Fibroblast of upper back skin (primary cell): ENCODE measurements around the gene STK39.
"Not testable (repeated sequence)": the region's sequence is repeated elsewhere in the genome, so short reads cannot be mapped to it uniquely, and the experiment has no call there.

Experiments used
- DNase-seq: peaks from one replicate; pipeline ENCODE4 v3.0.0-alpha.2; 2013

Gene STK39

DNA sequence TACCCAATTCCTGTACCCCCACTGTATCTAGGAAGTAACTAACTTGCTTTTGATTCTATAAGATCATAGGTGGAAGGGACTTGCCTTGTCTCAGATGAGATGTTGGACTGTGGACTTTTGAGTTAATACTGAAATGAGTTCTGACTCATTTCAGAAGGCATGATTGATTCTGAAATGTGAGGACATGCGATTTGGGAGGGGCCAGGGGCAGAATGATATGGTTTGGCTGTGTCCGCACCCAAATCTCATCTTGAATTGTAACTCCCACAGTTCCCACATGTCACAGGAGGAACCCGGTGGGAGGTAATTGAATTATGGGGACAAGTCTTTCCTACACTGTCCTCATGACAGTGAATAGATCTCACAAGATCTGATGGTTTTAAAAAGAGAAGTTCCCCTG lies 165.9 kb downstream of the STK39 start:
- DNase-seq, result not testable (repeated sequence)

GRCh38 chr2:168079236-168079635 lies 168.2 kb downstream of the STK39 start:
- no peak for DNase-seq

GRCh38 chr2:168076731-168077130 lies 170.7 kb downstream of the STK39 start:
- DNase-seq, result no peak

GRCh38 chr2:168075446-168075845 lies 171.9 kb downstream of the STK39 start:
- DNase-seq, result no peak

DNA sequence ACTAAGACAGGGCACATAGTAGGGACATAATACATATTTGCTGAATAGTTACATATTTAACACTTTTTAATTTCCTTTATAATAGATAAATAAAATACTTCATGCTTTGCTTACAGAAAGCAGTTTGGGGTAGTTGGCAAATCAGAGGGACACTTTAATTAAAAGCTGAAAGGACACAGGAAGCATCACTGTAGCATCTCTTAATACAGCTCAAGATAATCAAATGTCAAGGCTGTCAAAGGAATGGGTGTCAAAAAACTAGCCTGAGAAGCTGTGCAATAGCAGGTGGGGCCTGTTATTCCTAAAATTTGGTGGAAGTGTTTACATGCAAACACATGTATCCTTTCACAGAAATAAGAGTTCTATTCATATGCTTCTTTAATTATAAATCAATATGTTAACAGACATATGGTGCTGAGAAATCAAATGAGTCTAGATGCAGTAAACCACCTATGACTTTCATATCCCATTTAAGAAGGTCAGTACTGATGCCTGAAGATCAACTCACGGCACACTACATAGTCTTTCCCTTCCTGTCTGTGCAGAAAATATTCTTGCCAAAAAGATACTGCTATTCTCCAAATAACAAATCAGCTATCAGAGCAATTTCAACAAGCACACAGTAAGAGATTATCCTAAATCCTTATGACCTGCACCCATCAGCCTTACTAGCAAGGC lies 174.6 kb downstream of the STK39 start:
- no peak for DNase-seq

- DNase-seq, result no peak
These were observed 183.1 kb downstream of the STK39 start for GRCh38 chr2:168064011-168064998.

- no peak for DNase-seq
These were observed 184.5 kb downstream of the STK39 start for GRCh38 chr2:168062936-168063335.

DNA sequence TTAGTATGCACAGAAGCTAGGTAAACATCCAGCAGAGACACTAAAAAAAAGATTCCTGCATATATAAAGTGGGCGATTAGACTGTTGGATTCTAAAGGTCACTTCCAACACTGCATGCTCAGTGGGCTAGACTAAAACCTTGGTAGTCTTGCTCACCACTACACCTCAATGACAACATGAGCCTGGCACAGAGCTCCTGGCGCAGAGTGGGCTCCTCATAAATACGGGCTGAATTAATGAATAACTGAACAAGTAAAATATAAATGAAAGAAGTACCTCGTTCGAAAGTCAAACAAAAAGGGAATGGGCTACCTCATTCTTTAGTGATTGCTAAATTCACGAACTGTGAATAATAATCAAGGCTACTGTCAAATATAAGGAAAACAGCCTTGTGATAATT lies 185.3 kb downstream of the STK39 start:
- no peak for DNase-seq

- peak; percentile 44 for DNase-seq
These were observed 186.2 kb downstream of the STK39 start for GRCh38 chr2:168060986-168061750.

GRCh38 chr2:168059758-168060157 lies 187.6 kb downstream of the STK39 start:
- DNase-seq, result no peak

DNA sequence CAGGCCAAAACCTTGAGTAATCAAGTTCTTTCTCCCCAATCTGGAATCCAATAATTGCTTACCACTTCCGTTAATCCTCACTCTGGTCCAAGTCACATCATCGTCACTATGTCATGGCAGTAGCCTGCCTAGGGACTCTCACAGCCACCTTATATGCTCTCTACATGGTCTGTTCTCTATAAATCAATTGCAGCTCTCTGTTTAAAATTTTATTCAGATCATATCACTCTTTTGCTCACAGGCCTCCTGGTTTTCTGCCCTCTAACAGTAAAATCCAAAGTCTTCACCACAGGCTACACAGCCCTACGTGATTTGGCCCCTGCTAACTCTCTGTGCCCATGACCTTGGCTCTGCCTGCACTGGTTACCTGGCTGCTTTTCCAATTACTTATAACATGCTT lies 188.7 kb downstream of the STK39 start:
- DNase-seq, result no peak

- DNase-seq, result no peak
These were observed 191.1 kb downstream of the STK39 start for GRCh38 chr2:168056242-168056787.

- no peak for DNase-seq
These were observed 192.7 kb downstream of the STK39 start for GRCh38 chr2:168054657-168055056.

- DNase-seq, result no peak
These were observed 193.7 kb downstream of the STK39 start for GRCh38 chr2:168053676-168054075.

DNA sequence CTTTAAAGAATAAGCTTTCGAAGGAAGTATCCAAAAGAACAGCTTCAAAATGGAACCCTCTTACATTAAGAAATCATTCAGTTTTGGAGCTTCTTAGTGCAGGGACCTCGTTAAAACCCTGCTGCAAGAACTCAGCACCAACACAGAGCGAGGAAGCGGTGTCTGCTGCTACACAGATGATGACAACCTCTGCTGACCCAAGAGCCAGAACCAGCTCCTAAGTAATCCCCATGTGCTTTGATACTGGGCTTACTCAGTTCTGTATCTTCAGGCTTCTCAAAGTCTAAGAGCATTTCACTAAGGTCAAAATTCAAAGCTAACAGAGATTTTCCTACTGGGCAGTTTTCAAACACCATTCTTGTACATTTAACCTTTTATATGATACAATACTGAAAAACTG lies 194.6 kb downstream of the STK39 start:
- no peak for DNase-seq

- DNase-seq, result no peak
These were observed 197.0 kb downstream of the STK39 start for GRCh38 chr2:168050377-168050776.

DNA sequence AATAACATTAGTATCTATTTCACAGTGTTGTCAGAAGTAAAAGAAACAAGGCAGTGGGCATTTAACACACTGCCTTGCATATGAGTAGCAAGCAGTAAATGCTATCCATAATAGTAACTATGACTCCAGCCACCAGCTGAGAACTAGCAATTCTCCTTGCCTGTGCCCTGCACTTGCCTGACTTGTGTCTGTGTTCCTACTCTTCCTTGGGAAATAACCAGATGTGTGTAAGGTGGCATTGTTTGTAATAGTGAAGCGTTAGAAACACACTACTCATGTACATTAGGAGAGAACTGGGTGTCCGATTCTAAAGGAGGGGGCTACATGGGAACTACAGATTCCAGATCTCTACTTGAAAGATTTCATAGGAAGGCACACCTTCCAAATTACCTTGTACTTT lies 197.8 kb downstream of the STK39 start:
- no peak for DNase-seq

DNA sequence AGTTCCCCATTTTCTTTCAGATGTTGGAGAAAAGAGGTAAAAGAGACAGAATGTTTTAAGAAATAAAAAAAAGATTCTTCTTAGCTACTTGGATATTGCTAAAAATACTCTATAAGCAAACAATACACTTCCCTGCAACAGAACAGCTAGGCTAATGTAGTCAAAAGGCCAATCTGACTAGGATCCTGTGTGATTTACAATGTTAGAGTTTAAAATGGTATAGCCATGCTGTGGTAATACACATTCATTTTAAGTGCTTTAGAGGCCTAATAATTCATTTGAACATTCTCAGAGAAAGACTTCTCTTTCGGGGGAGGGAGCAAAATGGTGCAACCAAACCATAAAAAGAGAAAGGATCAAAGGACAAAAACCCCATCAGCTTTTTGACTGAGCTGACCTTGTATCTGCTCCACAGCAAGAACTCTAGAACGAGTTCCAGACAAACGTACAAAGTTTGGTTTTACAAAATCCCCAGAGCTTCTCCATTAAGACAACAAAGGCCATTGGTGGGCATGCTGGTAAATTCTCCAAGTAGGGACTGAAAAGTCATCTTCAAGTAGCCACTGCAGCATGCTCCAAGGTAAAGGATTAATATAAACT lies 200.2 kb downstream of the STK39 start:
- no peak for DNase-seq

GRCh38 chr2:168044579-168044978 lies 202.8 kb downstream of the STK39 start:
- no peak for DNase-seq

DNA sequence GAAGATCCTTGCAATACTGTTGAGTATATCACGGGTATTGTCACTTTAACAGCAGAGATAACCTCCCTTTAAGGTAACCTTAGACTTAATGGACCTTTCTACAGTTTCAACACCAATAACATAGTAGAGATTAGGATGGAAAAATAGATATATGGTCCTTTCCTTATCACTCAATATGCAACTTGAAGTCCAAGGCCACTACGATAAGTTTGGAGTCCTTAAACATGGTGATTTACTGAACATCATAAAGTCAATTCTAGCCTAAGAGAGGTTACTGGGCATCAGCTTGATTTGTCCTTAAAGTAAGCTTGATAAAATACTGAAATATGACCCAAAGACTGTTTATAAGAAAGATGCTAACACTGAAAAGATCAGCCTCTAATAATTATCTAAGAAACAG lies 203.2 kb downstream of the STK39 start:
- DNase-seq, result no peak

DNA sequence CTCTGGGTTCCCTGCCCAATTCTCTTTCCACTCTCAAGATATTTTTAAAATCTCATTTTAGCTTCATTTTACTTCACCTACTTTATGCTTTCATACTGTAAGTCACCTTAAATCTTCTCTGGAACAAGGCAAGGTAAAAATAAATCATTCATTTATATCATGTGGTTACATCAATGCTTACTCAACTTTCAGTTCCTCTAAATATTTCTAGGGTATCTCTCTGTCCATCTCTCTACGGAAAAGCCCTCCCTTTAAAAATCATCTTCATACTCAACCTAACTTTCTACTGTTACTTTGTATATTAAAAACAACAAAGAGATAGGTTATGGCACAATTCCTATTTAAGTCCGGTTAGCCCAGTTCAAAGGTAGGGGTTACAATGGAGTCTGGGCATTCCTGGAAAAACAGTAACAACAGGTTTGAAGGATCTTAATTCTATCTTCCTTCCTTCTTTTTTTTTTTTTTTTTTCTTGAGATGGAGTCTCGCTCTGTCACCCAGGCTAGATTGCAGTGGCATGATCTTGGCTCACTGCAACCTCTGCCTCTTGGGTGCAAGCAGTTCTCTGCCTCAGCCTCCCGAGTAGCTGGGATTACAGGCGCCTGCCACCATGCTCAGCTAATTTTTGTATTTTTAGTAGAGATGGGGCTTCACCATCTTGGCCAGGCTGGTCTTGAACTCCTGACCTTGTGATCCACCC lies 205.1 kb downstream of the STK39 start:
- DNase-seq, result not testable (repeated sequence)

DNA sequence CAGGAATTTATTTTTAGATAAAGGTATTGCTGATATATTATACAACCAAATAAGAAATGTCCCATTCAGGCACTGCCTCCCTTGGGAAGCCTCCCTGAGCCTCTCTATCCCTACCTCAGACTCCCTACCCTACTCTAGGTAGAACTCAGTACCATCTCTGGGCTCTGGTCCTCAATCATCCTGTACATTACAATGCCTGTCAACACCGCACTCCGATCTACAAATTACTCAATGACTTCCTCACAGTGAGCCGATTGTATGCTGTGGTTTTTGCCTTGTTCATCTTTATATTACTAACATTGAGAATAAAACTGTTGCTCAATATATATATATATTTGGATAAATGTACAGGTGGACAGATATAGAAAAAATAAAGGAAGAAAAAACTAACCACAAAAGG lies 207.5 kb downstream of the STK39 start:
- DNase-seq, result no peak
